ENCODE results near the gene SLC13A4.
A peak's percentile ranks its signal among the peaks of the same experiment; 100 is the strongest.
"Not testable (repeated sequence)": the region's sequence is repeated elsewhere in the genome, so short reads cannot be mapped to it uniquely, and the experiment has no call there.

Gene SLC13A4

DNA sequence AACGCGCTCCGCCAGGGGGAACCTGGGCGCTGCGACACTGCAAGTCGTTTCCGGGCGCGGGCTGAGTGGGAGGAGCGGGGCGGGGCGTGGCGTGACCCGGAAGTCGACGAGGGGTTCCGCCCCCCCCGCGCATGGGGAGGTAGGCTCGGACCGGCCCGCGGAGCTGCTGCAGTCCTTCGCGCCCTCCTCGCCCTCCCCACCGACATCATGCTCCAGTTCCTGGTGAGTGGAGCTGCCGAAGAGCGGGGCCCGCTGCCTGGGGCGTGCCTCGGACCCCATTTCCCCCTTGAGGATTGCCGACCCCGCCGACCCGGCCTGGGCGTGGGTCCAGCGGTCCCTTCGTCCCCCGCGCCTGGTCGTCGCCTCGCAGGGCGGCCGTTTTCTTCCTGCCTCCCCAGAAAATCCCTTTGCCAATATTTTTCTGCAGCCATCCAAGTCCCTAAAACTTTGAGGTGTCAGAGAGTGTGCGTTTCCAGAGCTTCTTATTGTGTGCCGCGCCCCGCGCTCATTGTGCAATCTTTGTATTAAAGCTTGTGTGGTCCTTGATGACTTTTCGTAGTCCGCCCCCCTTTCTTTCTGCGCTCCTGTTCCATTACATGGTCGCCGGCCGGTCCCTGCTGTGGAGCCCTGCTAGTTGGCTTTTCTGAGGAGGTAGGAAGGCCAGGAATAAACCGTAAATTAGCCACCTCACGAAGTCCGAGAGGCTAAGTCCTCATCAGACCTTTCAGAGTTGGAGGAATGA lies 65.4 kb downstream of the SLC13A4 start, which contains the start of gene STMP1:
TSS of gene STMP1 (plus strand) at position 142 of the 742 bp plus-strand sequence.
- peak; percentile 88 for DNase-seq (ENCODE audit: low read depth)

DNA sequence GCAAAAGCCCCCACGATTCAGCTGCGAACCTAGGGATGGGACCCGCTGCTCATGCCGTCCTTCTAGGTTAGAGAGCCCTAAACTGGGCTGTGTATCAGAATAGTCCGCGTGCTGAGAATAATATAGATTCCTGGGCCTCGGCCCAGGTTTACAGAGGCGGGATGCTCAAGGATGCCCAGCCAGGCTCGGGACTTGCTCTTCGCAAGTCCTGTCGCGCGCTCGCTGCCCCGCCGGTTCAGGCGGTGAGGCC lies 65.9 kb downstream of the SLC13A4 start:
- no peak for DNase-seq (ENCODE audit: low read depth)

DNA sequence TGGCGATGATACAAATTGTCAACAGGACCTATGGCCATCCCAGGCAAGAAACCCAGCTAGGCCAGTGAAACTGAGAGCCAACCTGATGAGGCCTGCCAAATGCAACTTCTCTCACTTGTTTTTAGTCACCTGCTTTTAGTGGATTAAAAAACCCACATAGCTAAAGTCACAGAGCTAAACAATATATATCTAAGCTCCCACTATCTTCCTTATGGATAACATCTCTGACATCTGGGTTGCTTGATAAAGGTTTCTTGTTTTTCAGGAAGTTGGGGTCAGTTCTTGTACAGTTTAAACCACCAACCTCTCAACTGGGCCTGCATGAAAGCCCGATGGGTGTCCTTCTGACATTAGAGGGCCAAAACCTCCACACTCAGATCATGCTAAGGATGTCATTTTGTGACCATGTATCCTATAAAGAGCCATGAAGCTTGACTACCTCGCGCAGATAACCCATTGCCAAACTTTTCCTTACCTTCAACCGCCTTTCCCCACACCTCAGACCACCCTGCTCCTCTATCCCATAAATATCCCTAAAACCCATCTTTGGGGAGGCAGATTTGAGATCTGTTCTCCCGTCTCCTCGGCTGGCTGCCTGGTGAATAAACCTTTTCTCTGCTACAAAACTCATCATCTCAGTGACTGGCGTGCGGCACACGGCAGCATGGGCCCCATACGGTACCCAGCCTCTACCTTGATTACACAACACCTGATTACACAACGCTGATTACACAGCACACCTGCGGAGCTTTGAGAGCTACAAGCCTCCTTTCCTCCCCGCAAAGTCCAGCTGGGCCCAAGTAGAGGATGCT lies 66.5 kb downstream of the SLC13A4 start:
- no peak for DNase-seq (ENCODE audit: low read depth)

DNA sequence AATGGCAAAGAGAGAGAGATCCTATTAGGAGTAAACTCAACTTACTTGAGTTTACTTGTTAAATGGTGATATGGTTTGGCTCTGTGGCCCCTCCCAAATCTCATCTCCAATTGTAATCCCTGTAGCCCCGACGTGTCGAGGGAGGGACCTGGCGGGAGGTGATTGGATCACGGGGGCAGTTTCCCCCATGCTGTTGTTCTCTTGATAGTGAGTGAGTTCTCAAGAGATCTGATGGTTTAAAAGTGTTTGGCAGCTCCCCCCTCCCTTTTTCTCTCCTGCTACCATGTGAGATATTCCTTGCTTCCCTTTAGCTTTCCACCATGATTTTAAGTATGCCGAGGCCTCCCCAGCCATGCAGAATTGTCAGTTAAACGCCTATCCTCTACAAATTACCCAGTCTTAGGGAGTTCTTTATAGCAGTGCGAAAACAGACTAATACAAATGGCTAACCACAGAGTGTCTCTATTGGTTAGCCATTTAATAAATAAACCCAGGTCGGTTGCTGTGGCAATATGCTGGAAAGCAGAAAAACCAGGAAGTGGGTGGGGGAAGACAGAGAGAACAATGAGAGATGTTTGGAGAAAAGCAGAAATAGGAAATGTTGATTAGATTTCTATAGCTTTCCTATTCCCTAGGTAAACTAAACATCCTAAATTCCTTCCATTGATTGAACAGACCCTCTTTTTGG lies 68.7 kb downstream of the SLC13A4 start:
- no peak for DNase-seq (ENCODE audit: low read depth)

DNA sequence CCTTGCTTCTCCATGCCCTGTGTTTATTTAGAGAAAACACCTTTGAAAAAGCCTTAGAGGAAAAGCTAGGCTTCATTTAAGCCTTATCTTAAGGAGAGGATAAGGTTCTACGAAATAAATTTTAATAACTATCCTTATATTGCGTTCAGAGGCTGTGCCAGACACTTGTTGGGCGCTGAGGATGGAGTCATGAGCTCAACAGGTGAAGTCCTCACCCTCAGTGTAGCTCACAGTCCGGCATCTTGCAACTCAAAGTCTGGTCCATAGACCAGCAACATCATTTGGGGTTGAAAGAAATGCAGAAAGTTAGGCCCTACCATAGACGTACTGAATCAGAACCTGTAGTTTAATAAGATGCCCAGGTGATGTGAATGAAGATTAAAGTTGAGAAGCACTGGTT lies 69.4 kb downstream of the SLC13A4 start:
- DNase-seq (ENCODE audit: low read depth), result no peak

DNA sequence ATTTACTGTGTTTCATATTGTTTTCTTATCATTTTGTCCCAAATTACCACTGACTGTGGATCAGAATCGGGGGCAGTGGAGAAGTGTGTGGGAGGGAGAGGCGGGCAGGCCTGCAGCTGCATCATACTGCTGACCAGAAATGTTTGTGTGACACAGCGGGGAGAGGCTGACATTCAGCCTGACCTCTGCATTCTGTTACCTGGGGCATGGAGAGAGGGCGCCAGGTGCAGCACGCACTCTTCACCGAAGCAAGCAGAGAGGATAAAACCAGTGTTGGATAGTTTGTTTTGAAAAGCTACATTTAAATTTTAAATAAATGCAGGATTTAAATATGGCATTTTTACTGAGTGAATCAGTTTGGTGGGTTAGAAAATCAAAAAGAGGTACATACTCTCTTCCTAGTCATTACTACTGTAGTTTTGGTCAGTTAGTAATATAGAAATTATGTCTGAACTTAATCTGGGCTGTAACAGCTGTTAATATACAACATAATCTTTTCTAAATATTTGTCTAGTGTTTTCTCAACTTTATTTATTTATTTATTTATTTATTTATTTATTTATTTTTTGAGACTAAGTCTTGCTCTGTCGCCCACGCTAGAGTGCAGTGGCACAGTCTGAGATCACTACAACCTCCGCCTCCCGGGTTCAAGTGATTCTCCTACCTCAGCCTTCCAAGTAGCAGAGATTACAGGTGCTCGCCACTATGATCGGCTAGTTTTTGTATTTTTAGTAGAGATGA lies 74.5 kb downstream of the SLC13A4 start:
- DNase-seq (ENCODE audit: low read depth), result no peak

DNA sequence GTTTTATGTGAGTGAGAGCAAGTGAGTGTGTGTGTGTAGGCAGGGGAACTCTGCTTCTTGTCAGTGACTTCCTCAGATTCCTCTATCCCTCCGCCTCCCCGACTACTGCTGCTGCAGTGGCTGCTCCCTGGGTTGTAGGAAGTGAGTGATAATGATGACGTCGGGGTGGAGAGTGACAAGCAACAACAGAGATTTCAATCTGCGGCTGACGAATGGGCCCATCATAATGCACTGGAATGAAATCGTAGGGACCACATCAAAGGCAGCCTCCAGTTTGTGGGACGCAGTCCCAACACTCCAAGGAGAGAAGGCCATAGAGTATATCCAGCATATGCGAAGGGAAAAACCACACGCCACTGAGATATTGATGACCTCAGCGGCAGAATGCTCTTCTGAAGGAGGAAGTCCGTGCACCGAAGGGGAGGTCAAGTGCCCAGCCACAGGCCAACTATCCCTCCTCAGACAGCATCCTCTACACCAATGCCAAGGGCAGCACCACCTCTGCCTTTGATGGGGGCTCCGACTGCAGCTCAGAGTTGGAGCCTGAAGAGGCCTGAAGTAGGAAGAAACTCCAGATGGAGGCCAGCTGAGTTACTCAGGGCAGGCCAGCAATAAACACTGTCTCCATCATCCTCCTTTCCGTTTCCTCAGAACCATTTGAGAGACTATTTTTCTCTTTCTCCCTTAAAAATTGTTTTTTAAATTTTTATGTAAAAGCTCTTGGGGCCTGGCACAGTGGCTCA lies 77.0 kb downstream of the SLC13A4 start:
- no peak for DNase-seq (ENCODE audit: low read depth)

DNA sequence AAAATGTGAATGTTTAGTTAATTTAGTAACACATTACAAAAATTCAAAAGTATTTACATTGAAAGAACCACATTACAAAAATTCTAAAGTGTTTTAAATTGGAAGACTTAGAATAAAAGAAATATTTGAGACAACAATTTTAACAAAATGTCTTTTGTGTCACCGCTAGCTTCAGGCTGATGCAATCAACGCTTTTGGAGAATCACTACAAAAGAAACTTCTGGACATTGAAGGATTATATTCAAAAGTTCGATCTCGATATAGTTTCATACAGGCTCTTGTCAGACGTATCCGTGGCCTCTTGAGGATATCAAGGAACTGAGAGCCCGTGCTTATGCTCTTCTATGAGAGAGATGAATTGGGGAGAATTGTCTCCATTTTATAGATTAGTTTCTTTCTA lies 79.8 kb downstream of the SLC13A4 start:
- no peak for DNase-seq (ENCODE audit: low read depth)

DNA sequence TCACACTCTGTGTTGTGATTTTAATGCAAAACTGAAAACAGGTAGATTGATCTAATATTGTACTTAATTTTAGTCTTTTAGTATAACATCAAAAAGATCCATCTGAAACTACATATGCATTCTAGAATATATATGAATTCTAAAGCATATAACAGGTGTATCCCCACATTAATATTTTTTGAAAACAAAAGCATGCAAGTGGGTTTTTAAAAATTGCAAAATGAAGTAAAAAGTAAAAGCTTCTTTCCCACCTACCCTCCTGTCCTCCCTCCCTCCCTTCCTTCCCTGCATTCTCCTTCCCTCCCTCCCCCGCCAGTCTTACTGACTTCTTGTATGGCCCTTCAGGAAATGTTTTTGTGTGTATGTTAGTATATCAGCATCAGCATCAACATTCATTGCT lies 80.2 kb downstream of the SLC13A4 start:
- no peak for DNase-seq (ENCODE audit: low read depth)

DNA sequence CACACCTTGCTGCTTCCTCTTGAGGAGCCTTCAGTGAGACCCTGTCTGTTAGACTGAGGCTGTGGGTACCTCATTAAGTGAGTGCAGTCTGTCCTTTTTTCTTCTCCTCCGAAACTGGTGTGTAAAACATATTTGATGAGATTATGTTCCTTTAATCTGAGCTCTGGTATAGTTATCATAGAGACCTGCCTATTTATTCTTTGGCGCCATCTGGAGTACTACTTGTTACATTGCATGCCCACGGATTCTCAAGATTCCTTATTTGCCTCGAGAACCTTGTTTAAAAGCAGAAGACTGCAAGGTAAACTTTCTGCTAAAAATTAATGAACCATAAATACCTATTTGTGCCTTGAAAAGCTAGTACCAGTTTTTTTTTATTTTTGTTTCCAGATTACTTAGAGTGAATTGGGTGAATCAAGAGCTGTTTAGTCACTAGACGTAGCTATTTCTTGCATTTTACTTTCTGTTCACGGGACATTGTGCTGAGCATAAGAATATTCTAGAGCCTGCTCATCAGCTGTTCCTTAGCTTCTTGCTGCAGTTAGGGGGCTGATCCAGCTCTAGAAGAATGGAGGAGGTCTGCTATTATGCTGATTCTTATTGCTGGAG lies 82.6 kb downstream of the SLC13A4 start:
- DNase-seq (ENCODE audit: low read depth), result no peak

DNA sequence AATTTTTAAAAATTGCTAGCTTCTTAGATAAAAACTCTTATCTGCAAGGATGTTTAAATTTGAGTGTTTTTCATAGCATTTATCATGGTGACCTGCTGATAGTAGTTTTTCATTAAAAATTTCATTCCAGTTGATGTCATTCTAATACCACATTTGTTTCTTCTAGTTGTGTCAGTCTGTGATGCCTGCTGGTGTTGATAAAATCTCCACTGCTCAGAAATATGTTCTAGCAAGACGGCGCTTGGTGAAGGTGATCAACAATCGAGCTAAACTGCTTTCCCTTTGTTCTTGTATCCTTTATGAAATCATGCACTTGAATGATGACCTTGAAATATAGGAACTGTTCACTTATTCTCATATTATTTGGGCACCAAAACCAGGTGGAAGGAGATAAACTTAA lies 83.3 kb downstream of the SLC13A4 start:
- no peak for DNase-seq (ENCODE audit: low read depth)

DNA sequence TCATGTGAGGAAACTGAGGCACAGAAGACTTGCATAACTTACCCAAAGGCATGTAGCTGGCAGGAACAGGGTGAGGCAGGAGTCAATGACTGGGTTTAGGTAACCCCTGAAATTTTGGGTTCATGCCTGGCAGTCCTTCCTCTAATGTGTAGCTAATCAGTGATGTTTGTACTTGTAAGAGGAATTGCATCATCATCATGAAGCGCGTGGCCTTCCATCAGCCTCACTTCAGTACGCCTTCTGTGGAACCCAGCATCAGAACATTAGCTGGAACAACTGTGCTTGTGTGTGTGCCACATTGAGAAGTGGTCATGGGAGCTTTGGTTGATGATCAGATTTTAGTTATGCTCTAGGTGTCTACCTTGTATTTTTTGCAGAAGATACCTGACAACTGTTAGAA lies 83.8 kb downstream of the SLC13A4 start:
- no peak for DNase-seq (ENCODE audit: low read depth)

DNA sequence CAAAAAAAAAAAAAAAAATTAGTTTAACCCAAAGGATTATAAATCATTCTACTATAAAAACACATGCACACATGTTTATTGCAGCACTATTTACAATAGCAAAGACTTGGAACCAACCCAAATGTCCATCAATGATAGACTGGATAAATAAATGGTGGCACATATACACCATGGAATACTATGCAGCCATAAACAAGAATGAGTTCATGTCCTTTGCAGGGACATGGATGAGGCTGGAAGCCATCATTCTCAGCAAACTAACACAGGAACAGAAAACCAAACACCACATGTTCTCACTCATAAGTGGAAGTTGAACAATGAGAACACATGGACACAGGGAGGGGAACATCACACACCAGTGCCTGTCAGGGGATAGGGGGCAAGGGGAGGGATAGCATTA lies 88.3 kb downstream of the SLC13A4 start:
- DNase-seq (ENCODE audit: low read depth), result not testable (repeated sequence)

DNA sequence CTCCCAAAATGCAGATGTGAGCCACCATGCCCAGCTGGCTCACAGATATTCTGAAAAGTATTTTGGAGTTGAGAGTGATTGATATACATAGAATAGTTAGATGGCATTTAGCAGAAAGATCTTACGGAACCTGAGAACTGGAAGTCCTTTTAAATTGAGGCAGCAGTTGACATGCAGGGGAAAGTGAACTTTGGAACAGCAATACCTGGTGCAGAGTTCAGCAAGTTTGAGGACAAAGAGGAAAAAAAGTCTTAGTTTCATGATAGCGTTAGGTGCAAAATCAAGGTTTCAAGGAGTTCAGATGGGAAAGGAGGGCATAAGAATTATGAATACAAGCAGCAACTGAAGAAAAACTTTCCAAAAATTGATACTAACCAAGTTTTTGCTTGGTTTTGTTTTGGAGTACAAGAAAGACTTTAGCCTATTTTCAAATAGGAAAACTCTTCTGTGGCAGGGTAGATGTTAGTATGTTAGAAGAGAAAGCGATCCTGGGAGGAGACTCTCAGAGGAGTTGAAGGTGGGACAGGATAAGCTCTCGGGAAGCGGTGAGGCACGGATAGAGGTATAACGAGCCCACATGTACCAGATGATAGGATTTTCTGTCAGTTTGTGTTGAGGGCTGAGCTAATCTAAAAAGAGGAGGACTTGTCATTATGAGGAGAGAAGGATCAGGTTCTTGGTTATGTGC lies 93.7 kb downstream of the SLC13A4 start:
- DNase-seq (ENCODE audit: low read depth), result no peak
